SH-SY5Y (cell line): ENCODE results near the gene RBM6.

Experiments used
- GATA2 ChIP-seq: IDR thresholded peaks from 2 replicates; pipeline ENCODE4 v1.6.1; 2011; ENCODE audit warnings: mild to moderate bottlenecking, low read depth, low read length
- GATA3 ChIP-seq: IDR thresholded peaks from 2 replicates; pipeline ENCODE4 v1.6.1; 2011; ENCODE audit warnings: low read depth, mild to moderate bottlenecking, low read length, moderate library complexity

RBM6 gene

GRCh38 chr3:50123394-50124051 lies 183.6 kb downstream of the RBM6 start:
- no peak for TF ChIP-seq GATA2
- no peak for TF ChIP-seq GATA3

GRCh38 chr3:50124052-50124799 lies 184.3 kb downstream of the RBM6 start:
- TF ChIP-seq GATA2 (no peak), GATA3 (no peak)

GRCh38 chr3:50124800-50125178 lies 184.8 kb downstream of the RBM6 start:
- TF ChIP-seq GATA3 (no peak), GATA2 (no peak)

DNA sequence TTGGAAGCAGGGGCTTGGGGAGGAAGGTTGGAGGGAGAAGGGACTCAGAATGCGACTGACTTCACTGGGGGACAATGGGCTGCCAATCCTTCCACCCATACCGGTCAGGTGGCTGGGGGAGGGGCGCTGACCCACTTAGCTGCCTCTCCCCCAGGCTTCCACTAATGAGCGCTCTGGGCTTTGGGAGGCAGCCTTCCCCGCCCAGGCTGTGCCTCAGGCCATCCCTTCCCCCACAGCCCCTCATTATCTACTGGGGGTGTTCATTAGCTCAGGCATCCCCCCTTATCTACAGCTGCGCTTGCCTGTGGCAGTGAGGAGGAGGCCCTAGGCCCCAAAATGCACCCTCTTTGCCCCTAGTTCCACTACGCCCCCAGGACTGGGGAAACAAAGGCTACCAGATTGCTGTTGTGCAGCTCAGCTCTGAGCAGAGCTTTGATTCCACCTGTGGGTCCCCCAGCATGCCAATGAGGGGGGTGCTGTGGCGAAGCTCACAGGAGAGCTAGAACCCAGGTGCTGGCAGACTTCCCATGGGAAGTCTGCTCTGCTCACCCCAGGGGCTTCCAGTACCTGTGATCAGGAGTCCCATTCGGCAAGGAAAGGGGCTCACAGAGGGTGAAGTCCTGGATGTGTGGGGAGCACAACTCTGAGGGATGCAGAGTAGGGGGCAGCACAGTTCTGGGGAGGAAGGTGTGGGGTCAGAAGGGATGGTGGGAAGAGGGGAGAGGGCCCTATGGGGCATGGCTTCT lies 185.8 kb downstream of the RBM6 start:
- TF ChIP-seq GATA2 (no peak), GATA3 (no peak)

DNA sequence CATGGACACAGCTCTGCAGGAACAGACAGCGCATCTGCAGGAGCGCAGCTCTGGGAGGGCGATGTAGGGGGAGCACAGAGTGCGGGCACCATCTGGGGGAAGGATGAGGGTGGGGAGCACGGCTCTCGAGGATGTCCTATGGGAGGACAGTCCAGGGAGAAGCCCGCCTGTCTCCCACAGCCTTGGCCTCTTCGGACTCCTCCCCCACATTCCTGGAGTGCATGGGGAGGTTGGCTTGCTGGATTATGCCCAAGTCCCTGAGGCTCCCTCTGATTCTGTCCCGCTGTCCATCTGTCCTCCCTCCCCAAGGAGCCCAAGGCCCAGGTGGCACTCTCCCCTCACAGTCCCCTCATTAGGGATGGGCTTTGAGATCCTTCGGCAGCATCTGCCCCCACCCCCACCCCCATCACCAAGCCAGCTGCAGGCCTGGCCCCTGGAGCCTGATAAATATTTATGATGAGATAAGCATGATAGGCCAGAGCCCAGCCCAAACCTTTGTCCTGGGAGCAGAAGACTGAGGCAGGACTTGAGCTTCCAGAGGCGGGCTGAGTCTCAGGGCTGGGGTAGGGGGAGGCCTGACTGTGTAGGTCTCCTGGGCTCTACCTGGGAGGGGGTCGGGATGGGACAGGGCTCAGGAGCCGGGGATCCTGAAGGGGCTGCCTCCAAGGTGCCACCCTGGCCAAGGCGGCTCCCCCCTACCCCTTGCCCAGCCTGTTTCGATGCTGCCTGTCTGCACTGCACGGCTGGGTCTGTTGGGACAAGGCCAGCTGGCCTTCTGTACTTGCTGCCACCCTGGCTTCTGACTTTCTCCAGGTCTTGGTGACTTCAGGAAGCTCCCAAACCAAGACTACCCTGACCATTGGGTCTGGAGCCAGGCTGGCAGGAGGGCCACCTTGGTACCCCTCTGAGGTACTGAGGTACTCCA lies 186.6 kb downstream of the RBM6 start:
- peak; percentile 65 for TF ChIP-seq GATA2
- TF ChIP-seq GATA3 = no peak
